HepG2 (cell line): ENCODE results near the gene NAA16. TPM values are rescaled to one million over a fixed set of nuclear protein-coding genes. Genes with fewer than 3 reads are reported as not detected.

Experiments
- AHR ChIP-seq: IDR thresholded peaks from 2 replicates; pipeline ENCODE4 v1.6.1; 2018; ENCODE audit warnings: missing genetic modification reagents, missing compliant biosample characterization
- GZF1 ChIP-seq: sonication (generic); formaldehyde crosslinking; IDR thresholded peaks from 2 replicates; pipeline ENCODE4 v1.5.1; 2020; ENCODE audit warnings: mild to moderate bottlenecking, missing genetic modification reagents
- HMG20A ChIP-seq: IDR thresholded peaks from 2 replicates; pipeline ENCODE4 v1.6.1; 2016; ENCODE audit warnings: borderline replicate concordance
- IRX3 ChIP-seq: sonication (generic); formaldehyde crosslinking; IDR thresholded peaks from 2 replicates; pipeline ENCODE4 v1.8.1; 2023; ENCODE audit warnings: mild to moderate bottlenecking, low read depth, missing genetic modification reagents, borderline replicate concordance
- KDM4B ChIP-seq: sonication (generic); formaldehyde crosslinking; IDR thresholded peaks from 2 replicates; pipeline ENCODE4 v1.4.0; 2020; ENCODE audit warnings: missing genetic modification reagents
- NFRKB ChIP-seq: fragments of 450-650 bp; IDR thresholded peaks from 2 replicates; pipeline ENCODE4 v1.6.1; 2017
- PRDM10 ChIP-seq: sonication (generic); formaldehyde crosslinking; IDR thresholded peaks from 2 replicates; pipeline ENCODE4 v1.4.0; 2020; ENCODE audit warnings: low read depth, missing genetic modification reagents
- PRPF4 ChIP-seq: fragments of 200-400 bp; formaldehyde crosslinking; IDR thresholded peaks from 2 replicates; pipeline ENCODE4 v1.6.1; 2016; ENCODE audit warnings: low read length, low read depth; ENCODE audit not compliant: poor library complexity, severe bottlenecking
- RELA ChIP-seq: sonication (generic); formaldehyde crosslinking; IDR thresholded peaks from 2 replicates; pipeline ENCODE4 v1.4.0; 2020; ENCODE audit warnings: missing genetic modification reagents
- SMC3 ChIP-seq: IDR thresholded peaks from 2 replicates; pipeline ENCODE4 v1.6.1; 2011; ENCODE audit warnings: low read length, improper control_type of control experiment
- SNAPC2 ChIP-seq: sonication (generic); formaldehyde crosslinking; IDR thresholded peaks from 2 replicates; pipeline ENCODE4 v1.8.1; 2022; ENCODE audit warnings: mild to moderate bottlenecking, missing genetic modification reagents
- TBX2 ChIP-seq: sonication (generic); formaldehyde crosslinking; IDR thresholded peaks from 2 replicates; pipeline ENCODE4 v1.5.0; 2020; ENCODE audit warnings: missing genetic modification reagents, mild to moderate bottlenecking, borderline replicate concordance
- ZBTB43 ChIP-seq: sonication (generic); formaldehyde crosslinking; conservative IDR thresholded peaks from 2 replicates; pipeline ENCODE4 v1.4.0; 2020; ENCODE audit warnings: missing genetic modification reagents
- ZKSCAN8 ChIP-seq: IDR thresholded peaks from 2 replicates; pipeline ENCODE4 v1.6.1; 2016; ENCODE audit warnings: borderline replicate concordance, missing genetic modification reagents, missing compliant biosample characterization
- ZNF335 ChIP-seq: sonication (generic); formaldehyde crosslinking; IDR thresholded peaks from 2 replicates; pipeline ENCODE4 v1.4.0; 2020; ENCODE audit warnings: missing genetic modification reagents
- ZNF629 ChIP-seq: sonication (generic); formaldehyde crosslinking; conservative IDR thresholded peaks from 2 replicates; pipeline ENCODE4 v1.5.0; 2020; ENCODE audit warnings: missing genetic modification reagents
- ZNF790 ChIP-seq: sonication (generic); formaldehyde crosslinking; IDR thresholded peaks from 2 replicates; pipeline ENCODE4 v1.8.0; 2022; ENCODE audit warnings: missing genetic modification reagents, mild to moderate bottlenecking, borderline replicate concordance
- ZNF839 ChIP-seq: sonication (generic); formaldehyde crosslinking; IDR thresholded peaks from 2 replicates; pipeline ENCODE4 v1.4.0; 2020; ENCODE audit warnings: missing genetic modification reagents, mild to moderate bottlenecking, borderline replicate concordance
- polyA plus RNA-seq, 8 experiments: library from polyadenylated mRNA; depleted of rRNA in 3 of 8; stranded (reverse) in 7 of 8; unstranded in 1 of 8; fragments of >200 nt; fragmentation: Illumina TruSeq in 4 of 8; extraction: Trizol in 4 of 8; gene quantifications; 2 replicates each; pipeline versions ENCODE4 v1.2.1 to v1.2.3, GENCODE V29; 2011 to 2016; ENCODE audit warnings: low read depth in 4 of 8, missing spikeins in 1 of 8, mixed read lengths in 1 of 8; ENCODE audit not compliant: insufficient read depth in 1 of 8
- total RNA-seq, 5 experiments: library from RNA; depleted of rRNA; stranded (reverse); fragments of >200 nt; fragmentation: Illumina TruSeq; extraction: Trizol; gene quantifications; 2 replicates each; pipeline ENCODE4 v1.2.3, GENCODE V29; 2016; ENCODE audit warnings: low read depth in 1 of 5
- TF ChIP-seq, protein P1 (sequence below): sonication (generic); formaldehyde crosslinking; IDR thresholded peaks from 2 replicates; pipeline ENCODE4 v1.4.0; 2020; ENCODE audit warnings: missing genetic modification reagents
- TF ChIP-seq, protein P2 (sequence below): sonication (generic); formaldehyde crosslinking; IDR thresholded peaks from 2 replicates; pipeline ENCODE4 v1.4.0; 2020; ENCODE audit warnings: missing genetic modification reagents
- TF ChIP-seq, protein P3 (sequence below): sonication (generic); formaldehyde crosslinking; IDR thresholded peaks from 2 replicates; pipeline ENCODE4 v1.5.0; 2020; ENCODE audit warnings: mild to moderate bottlenecking, missing genetic modification reagents

NAA16 gene
- total and polyA plus RNA-seq, 2 of the 13 experiments (the other 11 are each of a cell fraction or from before 2014, with no cell fraction given), result 9.2 to 15.1 TPM

DNA sequence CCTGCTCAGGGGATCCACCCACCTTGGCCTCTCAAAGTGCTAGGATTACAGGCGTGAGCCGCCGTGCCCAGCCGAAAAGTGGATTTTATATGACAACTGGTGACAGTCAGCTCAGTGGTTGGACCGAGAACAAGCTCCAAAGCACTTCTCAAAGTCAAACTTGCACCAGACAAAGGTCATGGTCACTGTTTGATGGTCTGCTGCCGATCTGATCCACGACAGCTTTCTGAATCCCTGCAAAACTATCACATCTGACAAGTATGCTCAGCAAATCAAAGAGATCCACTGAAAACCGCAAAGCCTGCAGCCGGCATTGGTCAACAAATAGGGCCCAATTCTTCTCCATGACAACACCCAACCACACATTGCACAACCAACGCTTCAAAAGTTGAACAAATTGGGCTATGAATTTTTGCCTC lies 21.6 kb upstream of the NAA16 start (continued):
- TF ChIP-seq, protein P1, sequence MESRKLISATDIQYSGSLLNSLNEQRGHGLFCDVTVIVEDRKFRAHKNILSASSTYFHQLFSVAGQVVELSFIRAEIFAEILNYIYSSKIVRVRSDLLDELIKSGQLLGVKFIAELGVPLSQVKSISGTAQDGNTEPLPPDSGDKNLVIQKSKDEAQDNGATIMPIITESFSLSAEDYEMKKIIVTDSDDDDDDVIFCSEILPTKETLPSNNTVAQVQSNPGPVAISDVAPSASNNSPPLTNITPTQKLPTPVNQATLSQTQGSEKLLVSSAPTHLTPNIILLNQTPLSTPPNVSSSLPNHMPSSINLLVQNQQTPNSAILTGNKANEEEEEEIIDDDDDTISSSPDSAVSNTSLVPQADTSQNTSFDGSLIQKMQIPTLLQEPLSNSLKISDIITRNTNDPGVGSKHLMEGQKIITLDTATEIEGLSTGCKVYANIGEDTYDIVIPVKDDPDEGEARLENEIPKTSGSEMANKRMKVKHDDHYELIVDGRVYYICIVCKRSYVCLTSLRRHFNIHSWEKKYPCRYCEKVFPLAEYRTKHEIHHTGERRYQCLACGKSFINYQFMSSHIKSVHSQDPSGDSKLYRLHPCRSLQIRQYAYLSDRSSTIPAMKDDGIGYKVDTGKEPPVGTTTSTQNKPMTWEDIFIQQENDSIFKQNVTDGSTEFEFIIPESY (CRISPR knock-in tag), result no peak
- TF ChIP-seq ZNF839 (CRISPR knock-in tag), result no peak
- TF ChIP-seq SMC3, result no peak
- no peak for TF ChIP-seq KDM4B (CRISPR knock-in tag)
- TF ChIP-seq PRDM10, result no peak
- no peak for TF ChIP-seq PRPF4
- TF ChIP-seq, protein P2, sequence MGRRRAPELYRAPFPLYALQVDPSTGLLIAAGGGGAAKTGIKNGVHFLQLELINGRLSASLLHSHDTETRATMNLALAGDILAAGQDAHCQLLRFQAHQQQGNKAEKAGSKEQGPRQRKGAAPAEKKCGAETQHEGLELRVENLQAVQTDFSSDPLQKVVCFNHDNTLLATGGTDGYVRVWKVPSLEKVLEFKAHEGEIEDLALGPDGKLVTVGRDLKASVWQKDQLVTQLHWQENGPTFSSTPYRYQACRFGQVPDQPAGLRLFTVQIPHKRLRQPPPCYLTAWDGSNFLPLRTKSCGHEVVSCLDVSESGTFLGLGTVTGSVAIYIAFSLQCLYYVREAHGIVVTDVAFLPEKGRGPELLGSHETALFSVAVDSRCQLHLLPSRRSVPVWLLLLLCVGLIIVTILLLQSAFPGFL (CRISPR knock-in tag), result no peak
- TF ChIP-seq AHR, result no peak
- TF ChIP-seq ZNF629, result no peak
- no peak for TF ChIP-seq ZKSCAN8 (CRISPR knock-in tag)
- peak; percentile 100 for TF ChIP-seq HMG20A (CRISPR knock-in tag)
- no peak for TF ChIP-seq RELA
- no peak for TF ChIP-seq NFRKB
- TF ChIP-seq ZNF790 (CRISPR knock-in tag), result no peak
- TF ChIP-seq GZF1, result no peak
- TF ChIP-seq SNAPC2, result no peak
- TF ChIP-seq ZBTB43 (CRISPR knock-in tag), result no peak
- no peak for TF ChIP-seq ZNF335 (CRISPR knock-in tag)
- TF ChIP-seq, protein P3, sequence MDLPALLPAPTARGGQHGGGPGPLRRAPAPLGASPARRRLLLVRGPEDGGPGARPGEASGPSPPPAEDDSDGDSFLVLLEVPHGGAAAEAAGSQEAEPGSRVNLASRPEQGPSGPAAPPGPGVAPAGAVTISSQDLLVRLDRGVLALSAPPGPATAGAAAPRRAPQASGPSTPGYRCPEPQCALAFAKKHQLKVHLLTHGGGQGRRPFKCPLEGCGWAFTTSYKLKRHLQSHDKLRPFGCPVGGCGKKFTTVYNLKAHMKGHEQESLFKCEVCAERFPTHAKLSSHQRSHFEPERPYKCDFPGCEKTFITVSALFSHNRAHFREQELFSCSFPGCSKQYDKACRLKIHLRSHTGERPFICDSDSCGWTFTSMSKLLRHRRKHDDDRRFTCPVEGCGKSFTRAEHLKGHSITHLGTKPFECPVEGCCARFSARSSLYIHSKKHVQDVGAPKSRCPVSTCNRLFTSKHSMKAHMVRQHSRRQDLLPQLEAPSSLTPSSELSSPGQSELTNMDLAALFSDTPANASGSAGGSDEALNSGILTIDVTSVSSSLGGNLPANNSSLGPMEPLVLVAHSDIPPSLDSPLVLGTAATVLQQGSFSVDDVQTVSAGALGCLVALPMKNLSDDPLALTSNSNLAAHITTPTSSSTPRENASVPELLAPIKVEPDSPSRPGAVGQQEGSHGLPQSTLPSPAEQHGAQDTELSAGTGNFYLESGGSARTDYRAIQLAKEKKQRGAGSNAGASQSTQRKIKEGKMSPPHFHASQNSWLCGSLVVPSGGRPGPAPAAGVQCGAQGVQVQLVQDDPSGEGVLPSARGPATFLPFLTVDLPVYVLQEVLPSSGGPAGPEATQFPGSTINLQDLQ, result no peak
- no peak for TF ChIP-seq IRX3 (CRISPR knock-in tag)
- TF ChIP-seq TBX2 (CRISPR knock-in tag), result peak; percentile 89
